Measurements from ENCODE around the gene COA7.

DNA sequence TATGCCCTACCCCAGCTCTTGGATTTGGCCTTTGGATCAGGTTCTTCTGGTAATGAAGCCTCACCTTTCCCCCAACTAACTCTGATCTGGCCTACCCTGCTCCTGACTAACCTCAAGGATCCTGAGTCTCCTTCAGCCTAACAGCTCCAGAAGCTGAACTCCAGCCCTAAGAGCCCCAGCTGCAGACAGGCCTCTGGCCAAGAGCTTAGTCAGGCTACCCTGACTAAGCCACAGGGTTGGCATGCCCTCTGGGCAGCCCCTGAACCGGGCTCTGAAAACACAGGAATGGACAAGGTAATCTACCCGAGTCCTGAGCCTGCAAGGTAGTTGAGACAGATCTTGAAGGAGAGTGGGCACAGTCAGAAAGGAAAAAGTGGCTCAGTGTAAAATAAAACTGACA lies 29.4 kb downstream of the COA7 start:
- no peak for TF ChIP-seq POLR2AphosphoS5 (IDR thresholded peaks at IDR 0.05)
- TF ChIP-seq, protein P1, sequence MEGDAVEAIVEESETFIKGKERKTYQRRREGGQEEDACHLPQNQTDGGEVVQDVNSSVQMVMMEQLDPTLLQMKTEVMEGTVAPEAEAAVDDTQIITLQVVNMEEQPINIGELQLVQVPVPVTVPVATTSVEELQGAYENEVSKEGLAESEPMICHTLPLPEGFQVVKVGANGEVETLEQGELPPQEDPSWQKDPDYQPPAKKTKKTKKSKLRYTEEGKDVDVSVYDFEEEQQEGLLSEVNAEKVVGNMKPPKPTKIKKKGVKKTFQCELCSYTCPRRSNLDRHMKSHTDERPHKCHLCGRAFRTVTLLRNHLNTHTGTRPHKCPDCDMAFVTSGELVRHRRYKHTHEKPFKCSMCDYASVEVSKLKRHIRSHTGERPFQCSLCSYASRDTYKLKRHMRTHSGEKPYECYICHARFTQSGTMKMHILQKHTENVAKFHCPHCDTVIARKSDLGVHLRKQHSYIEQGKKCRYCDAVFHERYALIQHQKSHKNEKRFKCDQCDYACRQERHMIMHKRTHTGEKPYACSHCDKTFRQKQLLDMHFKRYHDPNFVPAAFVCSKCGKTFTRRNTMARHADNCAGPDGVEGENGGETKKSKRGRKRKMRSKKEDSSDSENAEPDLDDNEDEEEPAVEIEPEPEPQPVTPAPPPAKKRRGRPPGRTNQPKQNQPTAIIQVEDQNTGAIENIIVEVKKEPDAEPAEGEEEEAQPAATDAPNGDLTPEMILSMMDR (IDR thresholded peaks at IDR 0.05), result no peak

Measured in sigmoid colon (tissue), 4 donors.